TTC549 (cell line): ENCODE measurements around the gene SPOCK1.
"Not testable (repeated sequence)": the region's sequence is repeated elsewhere in the genome, so short reads cannot be mapped to it uniquely, and the experiment has no call there.

Experiments used
- FAIRE-seq: peaks from 2 replicates; lab custom pipeline; 2012; peaks lifted over from hg19 to GRCh38; lab: Jason Lieb, UNC

Gene SPOCK1

GRCh38 chr5:137498736-137499505 lies at the start of gene SPOCK1:
TSS of gene SPOCK1 (minus strand) at chr5:137499326.
- no peak for FAIRE-seq

GRCh38 chr5:137545956-137546355 lies 46.8 kb upstream of the SPOCK1 start:
- FAIRE-seq: no peak

- not testable (repeated sequence) for FAIRE-seq
Observed at GRCh38 chr5:137535449-137535848, 36.3 kb upstream of the SPOCK1 start.

- no peak for FAIRE-seq
Observed at GRCh38 chr5:137533963-137534362, 34.8 kb upstream of the SPOCK1 start.

- FAIRE-seq: no peak
Observed at GRCh38 chr5:137531266-137531665, 32.1 kb upstream of the SPOCK1 start.

GRCh38 chr5:137521246-137521645 lies 22.1 kb upstream of the SPOCK1 start:
- FAIRE-seq: no peak

- no peak for FAIRE-seq
Observed at GRCh38 chr5:137516961-137517360, 17.8 kb upstream of the SPOCK1 start.

- FAIRE-seq: no peak
Observed at GRCh38 chr5:137516251-137516797, 17.2 kb upstream of the SPOCK1 start.

- no peak for FAIRE-seq
Observed at GRCh38 chr5:137515238-137515637, 16.1 kb upstream of the SPOCK1 start.

- no peak for FAIRE-seq
Observed at GRCh38 chr5:137510671-137511070, 11.5 kb upstream of the SPOCK1 start.

- no peak for FAIRE-seq
Observed at GRCh38 chr5:137507150-137507549, 8.0 kb upstream of the SPOCK1 start.

- no peak for FAIRE-seq
Observed at GRCh38 chr5:137506296-137506695, 7.2 kb upstream of the SPOCK1 start.

- no peak for FAIRE-seq
Observed at GRCh38 chr5:137504916-137505315, 5.8 kb upstream of the SPOCK1 start.

- FAIRE-seq: no peak
Observed at GRCh38 chr5:137503456-137503855, 4.3 kb upstream of the SPOCK1 start.

GRCh38 chr5:137502632-137503031 lies 3.5 kb upstream of the SPOCK1 start:
- FAIRE-seq: no peak

GRCh38 chr5:137501846-137502406 lies 2.8 kb upstream of the SPOCK1 start:
- no peak for FAIRE-seq

GRCh38 chr5:137501226-137501625 lies 2.1 kb upstream of the SPOCK1 start:
- FAIRE-seq: no peak

- FAIRE-seq: no peak
Observed at GRCh38 chr5:137500615-137501225, 1.6 kb upstream of the SPOCK1 start.

GRCh38 chr5:137499506-137499847 lies 351 bp upstream of the SPOCK1 start:
- not testable (repeated sequence) for FAIRE-seq

GRCh38 chr5:137498301-137498735 lies 808 bp downstream of the SPOCK1 start:
- FAIRE-seq: no peak

- FAIRE-seq: no peak
Observed at GRCh38 chr5:137497396-137498290, 1.5 kb downstream of the SPOCK1 start.

GRCh38 chr5:137496919-137497318 lies 2.2 kb downstream of the SPOCK1 start:
- FAIRE-seq: no peak
